Measurements from ENCODE around the gene ATP6V1E1. TPM values are rescaled to one million over a fixed set of nuclear protein-coding genes. Genes with fewer than 3 reads are reported as not detected.

Gene ATP6V1E1
- total and polyA plus RNA-seq, 4 donors, result 93.0 to 163 (median 127) TPM

DNA sequence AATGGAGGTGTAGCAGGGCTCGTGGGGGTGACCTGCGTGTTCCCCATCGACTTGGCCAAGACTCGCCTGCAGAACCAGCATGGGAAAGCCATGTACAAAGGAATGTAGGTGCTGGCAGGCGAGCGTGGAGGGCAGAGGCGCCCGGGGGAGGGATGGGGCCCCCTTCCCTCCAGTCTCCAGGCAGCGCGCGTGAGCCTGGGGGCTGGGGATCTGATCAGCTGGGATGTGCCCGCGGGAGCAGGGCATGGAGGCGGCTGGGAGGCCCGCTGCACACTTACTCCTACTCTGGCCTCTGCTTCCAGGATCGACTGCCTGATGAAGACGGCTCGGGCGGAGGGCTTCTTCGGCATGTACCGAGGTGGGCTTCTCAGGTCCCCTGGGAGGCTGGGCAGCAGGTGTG is 47.5 kb downstream of the ATP6V1E1 start:
- no peak overlapping the region for H3K4me3 ChIP-seq (ENCODE audit: low read length in 2 of 2)
- ATAC-seq (ENCODE audit: low FRiP score) (no peak), DNase-seq (no peak)
- H3K27ac ChIP-seq (ENCODE audit: low read depth in 1 of 2, low read length in 2 of 2), result no peak overlapping the region
- H3K27me3 ChIP-seq (ENCODE audit: control insufficient read depth in 1 of 2, insufficient read depth in 2 of 2, low read length in 1 of 2), result no peaks in the 10 kb centered on the region
- no peaks in the 10 kb centered on the region for H3K4me1 ChIP-seq (ENCODE audit: control insufficient read depth in 1 of 2, insufficient read depth in 2 of 2, low read length in 2 of 2)
- no peaks in the 10 kb centered on the region for H3K9me3 ChIP-seq (ENCODE audit: control insufficient read depth, low read length)
- 50 to 67% methylated on average over 21 of the region's 21 CpGs for WGBS, 2 donors
- H3K36me3 ChIP-seq (ENCODE audit: control insufficient read depth in 1 of 2, insufficient read depth in 2 of 2, low read length in 1 of 2), result no peaks in the 10 kb centered on the region
- intact Hi-C loops (cut with DNase I), result no loop called here

DNA sequence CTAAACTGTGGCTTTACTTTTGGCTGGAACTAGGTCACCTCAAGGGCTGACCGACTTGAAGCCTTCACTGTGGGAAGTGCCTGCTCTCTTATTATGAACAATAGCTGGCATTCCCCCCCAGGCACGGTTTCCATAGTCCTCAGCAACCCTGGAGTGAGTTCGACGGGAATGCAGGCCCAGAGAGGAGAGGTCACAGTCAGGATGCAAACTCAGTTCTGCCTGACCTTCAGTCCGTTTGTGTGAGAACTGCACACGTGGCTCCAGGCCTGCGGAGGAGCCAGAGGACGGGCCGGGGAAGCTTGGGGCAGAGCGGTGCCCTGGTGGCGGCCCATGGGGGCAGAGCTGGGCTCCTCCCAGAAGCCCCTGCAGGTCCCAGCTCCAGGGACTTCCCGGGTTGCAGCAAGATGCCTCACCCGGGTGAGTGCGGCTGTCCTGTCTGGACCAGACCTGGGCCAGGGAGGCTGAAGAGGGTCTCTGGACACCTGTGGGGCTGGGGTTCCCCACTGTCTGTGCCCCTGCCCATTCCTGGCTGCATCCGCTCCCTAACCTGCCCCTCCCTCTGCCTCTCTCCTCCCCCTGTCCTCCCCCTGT is 48.0 kb downstream of the ATP6V1E1 start:
- Histone ChIP-seq H3K36me3 (ENCODE audit: control insufficient read depth in 1 of 2, insufficient read depth in 2 of 2, low read length in 1 of 2) (no peaks in the 10 kb centered on the region), H3K9me3 (ENCODE audit: control insufficient read depth, low read length) (no peaks in the 10 kb centered on the region), H3K27me3 (ENCODE audit: control insufficient read depth in 1 of 2, insufficient read depth in 2 of 2, low read length in 1 of 2) (no peaks in the 10 kb centered on the region), H3K27ac (ENCODE audit: low read depth in 1 of 2, low read length in 2 of 2) (no peak overlapping the region), H3K4me3 (ENCODE audit: low read length in 2 of 2) (no peak overlapping the region), H3K4me1 (ENCODE audit: control insufficient read depth in 1 of 2, insufficient read depth in 2 of 2, low read length in 2 of 2) (no peaks in the 10 kb centered on the region)
- intact Hi-C loops (cut with DNase I), result no loop called here
- peak; percentile 23 for ATAC-seq (ENCODE audit: low FRiP score)
- 64 to 72% methylated on average over 15 of the region's 15 CpGs for WGBS, 2 donors
- DNase-seq, result no peak

- Histone ChIP-seq H3K4me1 (ENCODE audit: control insufficient read depth in 1 of 2, insufficient read depth in 2 of 2, low read length in 2 of 2) (no peaks in the 10 kb centered on the region), H3K27ac (ENCODE audit: low read depth in 1 of 2, low read length in 2 of 2) (no peak overlapping the region), H3K4me3 (ENCODE audit: low read length in 2 of 2) (no peak overlapping the region), H3K27me3 (ENCODE audit: control insufficient read depth in 1 of 2, insufficient read depth in 2 of 2, low read length in 1 of 2) (no peaks in the 10 kb centered on the region), H3K9me3 (ENCODE audit: control insufficient read depth, low read length) (no peaks in the 10 kb centered on the region), H3K36me3 (ENCODE audit: control insufficient read depth in 1 of 2, insufficient read depth in 2 of 2, low read length in 1 of 2) (no peaks in the 10 kb centered on the region)
- intact Hi-C loops (cut with DNase I), result no loop called here
- ATAC-seq (ENCODE audit: low FRiP score) (peak; percentile 30), DNase-seq (no peak)
- WGBS, 2 donors, result 94 to 97% methylated on average over 14 of the region's 14 CpGs
Observed at GRCh38 chr22:17579535-17579981, 49.0 kb downstream of the ATP6V1E1 start.

GRCh38 chr22:17578136-17578754 is 50.3 kb downstream of the ATP6V1E1 start:
- Histone ChIP-seq H3K9me3 (ENCODE audit: control insufficient read depth, low read length) (no peaks in the 10 kb centered on the region), H3K27me3 (ENCODE audit: control insufficient read depth in 1 of 2, insufficient read depth in 2 of 2, low read length in 1 of 2) (no peaks in the 10 kb centered on the region), H3K27ac (ENCODE audit: low read depth in 1 of 2, low read length in 2 of 2) (no peak overlapping the region), H3K36me3 (ENCODE audit: control insufficient read depth in 1 of 2, insufficient read depth in 2 of 2, low read length in 1 of 2) (no peaks in the 10 kb centered on the region), H3K4me3 (ENCODE audit: low read length in 2 of 2) (no peak overlapping the region), H3K4me1 (ENCODE audit: control insufficient read depth in 1 of 2, insufficient read depth in 2 of 2, low read length in 2 of 2) (no peaks in the 10 kb centered on the region)
- WGBS, 2 donors, result 34 to 42% methylated on average over 11 of the region's 11 CpGs
- intact Hi-C loops (cut with DNase I), result no loop called here
- ATAC-seq (ENCODE audit: low FRiP score) (no peak), DNase-seq (no peak)

- intact Hi-C loops (cut with DNase I), result no loop called here
- DNase-seq (peak in 1 of 2 donors; percentile 43), ATAC-seq (ENCODE audit: low FRiP score) (no peak)
- H3K4me3 ChIP-seq (ENCODE audit: low read length in 2 of 2), result no peak overlapping the region
- 68% methylated on average over 6 of the region's 6 CpGs for WGBS, 2 donors
- H3K4me1 ChIP-seq (ENCODE audit: control insufficient read depth in 1 of 2, insufficient read depth in 2 of 2, low read length in 2 of 2), result no peaks in the 10 kb centered on the region
- no peaks in the 10 kb centered on the region for H3K9me3 ChIP-seq (ENCODE audit: control insufficient read depth, low read length)
- no peaks in the 10 kb centered on the region for H3K27me3 ChIP-seq (ENCODE audit: control insufficient read depth in 1 of 2, insufficient read depth in 2 of 2, low read length in 1 of 2)
- no peaks in the 10 kb centered on the region for H3K36me3 ChIP-seq (ENCODE audit: control insufficient read depth in 1 of 2, insufficient read depth in 2 of 2, low read length in 1 of 2)
- no peak overlapping the region for H3K27ac ChIP-seq (ENCODE audit: low read depth in 1 of 2, low read length in 2 of 2)
Observed at GRCh38 chr22:17576470-17576869, 52.1 kb downstream of the ATP6V1E1 start.

- Histone ChIP-seq H3K27me3 (ENCODE audit: control insufficient read depth in 1 of 2, insufficient read depth in 2 of 2, low read length in 1 of 2) (no peaks in the 10 kb centered on the region), H3K4me1 (ENCODE audit: control insufficient read depth in 1 of 2, insufficient read depth in 2 of 2, low read length in 2 of 2) (no peaks in the 10 kb centered on the region), H3K4me3 (ENCODE audit: low read length in 2 of 2) (no peak overlapping the region), H3K36me3 (ENCODE audit: control insufficient read depth in 1 of 2, insufficient read depth in 2 of 2, low read length in 1 of 2) (no peaks in the 10 kb centered on the region), H3K27ac (ENCODE audit: low read depth in 1 of 2, low read length in 2 of 2) (no peak overlapping the region), H3K9me3 (ENCODE audit: control insufficient read depth, low read length) (no peaks in the 10 kb centered on the region)
- intact Hi-C loops (cut with DNase I), result no loop called here
- ATAC-seq (ENCODE audit: low FRiP score) (no peak), DNase-seq (no peak)
- 87 to 93% methylated on average over 4 of the region's 4 CpGs for WGBS, 2 donors
Observed at GRCh38 chr22:17575681-17576080, 52.9 kb downstream of the ATP6V1E1 start.

- H3K4me3 ChIP-seq (ENCODE audit: low read length in 2 of 2), result no peak overlapping the region
- no peaks in the 10 kb centered on the region for H3K9me3 ChIP-seq (ENCODE audit: control insufficient read depth, low read length)
- no peaks in the 10 kb centered on the region for H3K27me3 ChIP-seq (ENCODE audit: control insufficient read depth in 1 of 2, insufficient read depth in 2 of 2, low read length in 1 of 2)
- no peak for ATAC-seq (ENCODE audit: low FRiP score)
- no peak for DNase-seq
- intact Hi-C loops (cut with DNase I), result no loop called here
- no peak overlapping the region for H3K27ac ChIP-seq (ENCODE audit: low read depth in 1 of 2, low read length in 2 of 2)
- 88 to 91% methylated on average over 5 of the region's 5 CpGs for WGBS, 2 donors
- H3K36me3 ChIP-seq (ENCODE audit: control insufficient read depth in 1 of 2, insufficient read depth in 2 of 2, low read length in 1 of 2), result no peaks in the 10 kb centered on the region
- H3K4me1 ChIP-seq (ENCODE audit: control insufficient read depth in 1 of 2, insufficient read depth in 2 of 2, low read length in 2 of 2), result no peaks in the 10 kb centered on the region
Observed at GRCh38 chr22:17575151-17575550, 53.4 kb downstream of the ATP6V1E1 start.

GRCh38 chr22:17570851-17571631 is 57.5 kb downstream of the ATP6V1E1 start:
- H3K36me3 ChIP-seq (ENCODE audit: control insufficient read depth in 1 of 2, insufficient read depth in 2 of 2, low read length in 1 of 2), result no peaks in the 10 kb centered on the region
- peak overlapping the region; percentile 14 to 43 for H3K4me3 ChIP-seq (ENCODE audit: low read length in 2 of 2)
- H3K27me3 ChIP-seq (ENCODE audit: control insufficient read depth in 1 of 2, insufficient read depth in 2 of 2, low read length in 1 of 2), result no peaks in the 10 kb centered on the region
- H3K4me1 ChIP-seq (ENCODE audit: control insufficient read depth in 1 of 2, insufficient read depth in 2 of 2, low read length in 2 of 2), result no peaks in the 10 kb centered on the region
- DNase-seq (peak in 1 of 2 donors; percentile 86), ATAC-seq (ENCODE audit: low FRiP score) (peak; percentile 79)
- H3K27ac ChIP-seq (ENCODE audit: low read depth in 1 of 2, low read length in 2 of 2), result peak overlapping the region in 1 of 2 donors; percentile 77
- no peaks in the 10 kb centered on the region for H3K9me3 ChIP-seq (ENCODE audit: control insufficient read depth, low read length)
- WGBS, 2 donors, result 18 to 20% methylated on average over 21 of the region's 21 CpGs
- intact Hi-C loops (cut with DNase I), result no loop called here
